Measurements from ENCODE around the gene ACP1.

- TF ChIP-seq, protein P1, sequence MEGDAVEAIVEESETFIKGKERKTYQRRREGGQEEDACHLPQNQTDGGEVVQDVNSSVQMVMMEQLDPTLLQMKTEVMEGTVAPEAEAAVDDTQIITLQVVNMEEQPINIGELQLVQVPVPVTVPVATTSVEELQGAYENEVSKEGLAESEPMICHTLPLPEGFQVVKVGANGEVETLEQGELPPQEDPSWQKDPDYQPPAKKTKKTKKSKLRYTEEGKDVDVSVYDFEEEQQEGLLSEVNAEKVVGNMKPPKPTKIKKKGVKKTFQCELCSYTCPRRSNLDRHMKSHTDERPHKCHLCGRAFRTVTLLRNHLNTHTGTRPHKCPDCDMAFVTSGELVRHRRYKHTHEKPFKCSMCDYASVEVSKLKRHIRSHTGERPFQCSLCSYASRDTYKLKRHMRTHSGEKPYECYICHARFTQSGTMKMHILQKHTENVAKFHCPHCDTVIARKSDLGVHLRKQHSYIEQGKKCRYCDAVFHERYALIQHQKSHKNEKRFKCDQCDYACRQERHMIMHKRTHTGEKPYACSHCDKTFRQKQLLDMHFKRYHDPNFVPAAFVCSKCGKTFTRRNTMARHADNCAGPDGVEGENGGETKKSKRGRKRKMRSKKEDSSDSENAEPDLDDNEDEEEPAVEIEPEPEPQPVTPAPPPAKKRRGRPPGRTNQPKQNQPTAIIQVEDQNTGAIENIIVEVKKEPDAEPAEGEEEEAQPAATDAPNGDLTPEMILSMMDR (conservative IDR thresholded peaks at IDR 0.05; ENCODE audit: low read depth in 2 of 2) = no peak
- TF ChIP-seq EZH2 (IDR thresholded peaks at IDR 0.05; ENCODE audit: low read depth, unreplicated experiment) (no peak), EZH2phosphoT487 (IDR thresholded peaks at IDR 0.05; ENCODE audit: unreplicated experiment) (no peak), JUNB (IDR thresholded peaks at IDR 0.05; ENCODE audit: unreplicated experiment) (no peak), POLR2AphosphoS5 (IDR thresholded peaks at IDR 0.05; ENCODE audit: low read depth) (no peak), CREB1 (CRISPR knock-in tag; IDR thresholded peaks at IDR 0.05; ENCODE audit: low read depth) (no peak)
- TF ChIP-seq, protein P2, sequence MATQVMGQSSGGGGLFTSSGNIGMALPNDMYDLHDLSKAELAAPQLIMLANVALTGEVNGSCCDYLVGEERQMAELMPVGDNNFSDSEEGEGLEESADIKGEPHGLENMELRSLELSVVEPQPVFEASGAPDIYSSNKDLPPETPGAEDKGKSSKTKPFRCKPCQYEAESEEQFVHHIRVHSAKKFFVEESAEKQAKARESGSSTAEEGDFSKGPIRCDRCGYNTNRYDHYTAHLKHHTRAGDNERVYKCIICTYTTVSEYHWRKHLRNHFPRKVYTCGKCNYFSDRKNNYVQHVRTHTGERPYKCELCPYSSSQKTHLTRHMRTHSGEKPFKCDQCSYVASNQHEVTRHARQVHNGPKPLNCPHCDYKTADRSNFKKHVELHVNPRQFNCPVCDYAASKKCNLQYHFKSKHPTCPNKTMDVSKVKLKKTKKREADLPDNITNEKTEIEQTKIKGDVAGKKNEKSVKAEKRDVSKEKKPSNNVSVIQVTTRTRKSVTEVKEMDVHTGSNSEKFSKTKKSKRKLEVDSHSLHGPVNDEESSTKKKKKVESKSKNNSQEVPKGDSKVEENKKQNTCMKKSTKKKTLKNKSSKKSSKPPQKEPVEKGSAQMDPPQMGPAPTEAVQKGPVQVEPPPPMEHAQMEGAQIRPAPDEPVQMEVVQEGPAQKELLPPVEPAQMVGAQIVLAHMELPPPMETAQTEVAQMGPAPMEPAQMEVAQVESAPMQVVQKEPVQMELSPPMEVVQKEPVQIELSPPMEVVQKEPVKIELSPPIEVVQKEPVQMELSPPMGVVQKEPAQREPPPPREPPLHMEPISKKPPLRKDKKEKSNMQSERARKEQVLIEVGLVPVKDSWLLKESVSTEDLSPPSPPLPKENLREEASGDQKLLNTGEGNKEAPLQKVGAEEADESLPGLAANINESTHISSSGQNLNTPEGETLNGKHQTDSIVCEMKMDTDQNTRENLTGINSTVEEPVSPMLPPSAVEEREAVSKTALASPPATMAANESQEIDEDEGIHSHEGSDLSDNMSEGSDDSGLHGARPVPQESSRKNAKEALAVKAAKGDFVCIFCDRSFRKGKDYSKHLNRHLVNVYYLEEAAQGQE (IDR thresholded peaks at IDR 0.05; ENCODE audit: unreplicated experiment) = no peak
Observed at GRCh38 chr2:237878-238277, 26.9 kb upstream of the ACP1 start.

All from GM23338 (cell line).